ENCODE measurements around the gene CBX4.

CBX4 gene

GRCh38 chr17:79790805-79791734 is 48.2 kb downstream of the CBX4 start:
- Histone ChIP-seq H3K9me2 (replicated peaks; ENCODE audit: insufficient read depth, low read length) (no peaks in the 10 kb centered on the region), H3K36me3 (ENCODE audit: low read length) (no peaks in the 10 kb centered on the region), H3F3A (ENCODE audit: insufficient read depth) (0 out of 2 replicates have a peak, but pooled peaks cover 2% of the 10 kb centered on the region), H2AFZ (ENCODE audit: low read depth, low read length, severe bottlenecking) (no peak overlapping the region), H3K9me3 (ENCODE audit: insufficient read depth, low read length) (no peaks in the 10 kb centered on the region), H3K4me3 (ENCODE audit: insufficient read depth, low read length, poor library complexity, severe bottlenecking) (no peak overlapping the region), H3K4me2 (ENCODE audit: low read depth, low read length, poor library complexity, severe bottlenecking) (no peak overlapping the region), H3K9ac (ENCODE audit: low read length) (no peak overlapping the region), H3K27me3 (ENCODE audit: low read length) (no peaks in the 10 kb centered on the region), H3K79me2 (ENCODE audit: insufficient read depth, low read length) (peaks cover 5% of the 10 kb centered on the region), H4K20me1 (ENCODE audit: low read depth, low read length) (no peaks in the 10 kb centered on the region), H3K27ac (ENCODE audit: low read depth, low read length) (no peak overlapping the region)
- TF ChIP-seq EZH2phosphoT487 (conservative IDR thresholded peaks at IDR 0.05; ENCODE audit: low read length) = no peak
- TF ChIP-seq CTCF (IDR thresholded peaks at IDR 0.05; ENCODE audit: insufficient read depth, low read length, poor library complexity, severe bottlenecking) = no peak

- no peak overlapping the region for H2AFZ ChIP-seq (ENCODE audit: low read depth, low read length, severe bottlenecking)
- no peaks in the 10 kb centered on the region for H3K27me3 ChIP-seq (ENCODE audit: low read length)
- H3K9ac ChIP-seq (ENCODE audit: low read length) = no peak overlapping the region
- H3K27ac ChIP-seq (ENCODE audit: low read depth, low read length) = no peak overlapping the region
- H3K79me2 ChIP-seq (ENCODE audit: insufficient read depth, low read length) = no peaks in the 10 kb centered on the region
- no peak overlapping the region for H3K4me3 ChIP-seq (ENCODE audit: insufficient read depth, low read length, poor library complexity, severe bottlenecking)
- 0 out of 2 replicates have a peak, but pooled peaks cover 2% of the 10 kb centered on the region for H3F3A ChIP-seq (ENCODE audit: insufficient read depth)
- H4K20me1 ChIP-seq (ENCODE audit: low read depth, low read length) = no peaks in the 10 kb centered on the region
- H3K9me3 ChIP-seq (ENCODE audit: insufficient read depth, low read length) = no peaks in the 10 kb centered on the region
- no peak for TF ChIP-seq EZH2phosphoT487 (conservative IDR thresholded peaks at IDR 0.05; ENCODE audit: low read length)
- peak; percentile 27 for TF ChIP-seq CTCF (IDR thresholded peaks at IDR 0.05; ENCODE audit: insufficient read depth, low read length, poor library complexity, severe bottlenecking)
- H3K9me2 ChIP-seq (replicated peaks; ENCODE audit: insufficient read depth, low read length) = no peaks in the 10 kb centered on the region
- H3K36me3 ChIP-seq (ENCODE audit: low read length) = no peaks in the 10 kb centered on the region
- H3K4me2 ChIP-seq (ENCODE audit: low read depth, low read length, poor library complexity, severe bottlenecking) = no peak overlapping the region
Observed at GRCh38 chr17:79789943-79790804, 49.1 kb downstream of the CBX4 start.

- no peak overlapping the region for H2AFZ ChIP-seq (ENCODE audit: low read depth, low read length, severe bottlenecking)
Observed at GRCh38 chr17:79788989-79789942, 50.0 kb downstream of the CBX4 start.

More at GRCh38 chr17:79788989-79789942, 50.0 kb downstream of the CBX4 start:
- Histone ChIP-seq H3K9ac (ENCODE audit: low read length) (no peak overlapping the region), H3K9me2 (replicated peaks; ENCODE audit: insufficient read depth, low read length) (no peaks in the 10 kb centered on the region), H3K4me2 (ENCODE audit: low read depth, low read length, poor library complexity, severe bottlenecking) (no peak overlapping the region), H3F3A (ENCODE audit: insufficient read depth) (0 out of 2 replicates have a peak, but pooled peaks cover 2% of the 10 kb centered on the region), H3K4me3 (ENCODE audit: insufficient read depth, low read length, poor library complexity, severe bottlenecking) (no peak overlapping the region), H3K27me3 (ENCODE audit: low read length) (no peaks in the 10 kb centered on the region), H4K20me1 (ENCODE audit: low read depth, low read length) (no peaks in the 10 kb centered on the region), H3K9me3 (ENCODE audit: insufficient read depth, low read length) (no peaks in the 10 kb centered on the region), H3K79me2 (ENCODE audit: insufficient read depth, low read length) (no peaks in the 10 kb centered on the region), H3K27ac (ENCODE audit: low read depth, low read length) (no peak overlapping the region), H3K36me3 (ENCODE audit: low read length) (no peaks in the 10 kb centered on the region)
- TF ChIP-seq EZH2phosphoT487 (conservative IDR thresholded peaks at IDR 0.05; ENCODE audit: low read length) (no peak), CTCF (IDR thresholded peaks at IDR 0.05; ENCODE audit: insufficient read depth, low read length, poor library complexity, severe bottlenecking) (no peak)

Measured in SU-DHL-6 (cell line).